ENCODE results near the gene PCOLCE2. TPM values are rescaled to one million over a fixed set of nuclear protein-coding genes. Genes with fewer than 3 reads are reported as not detected.

The PCOLCE2 gene, protein sequence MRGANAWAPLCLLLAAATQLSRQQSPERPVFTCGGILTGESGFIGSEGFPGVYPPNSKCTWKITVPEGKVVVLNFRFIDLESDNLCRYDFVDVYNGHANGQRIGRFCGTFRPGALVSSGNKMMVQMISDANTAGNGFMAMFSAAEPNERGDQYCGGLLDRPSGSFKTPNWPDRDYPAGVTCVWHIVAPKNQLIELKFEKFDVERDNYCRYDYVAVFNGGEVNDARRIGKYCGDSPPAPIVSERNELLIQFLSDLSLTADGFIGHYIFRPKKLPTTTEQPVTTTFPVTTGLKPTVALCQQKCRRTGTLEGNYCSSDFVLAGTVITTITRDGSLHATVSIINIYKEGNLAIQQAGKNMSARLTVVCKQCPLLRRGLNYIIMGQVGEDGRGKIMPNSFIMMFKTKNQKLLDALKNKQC
- not detected in 2 replicates for total RNA-seq

- intact Hi-C loops (cut with micrococcal nuclease): no loop called here
- H3K9me3 Mint-ChIP-seq: no peaks in the 10 kb centered on the region
- no peak for DNase-seq (ENCODE audit: low spot score)
Measured at GRCh38 chr3:142888481-142889211, at the start of gene PCOLCE2. Gene PCOLCE2, minus strand, starts transcription at chr3:142889083. Its CDS starts 187 bp downstream, at chr3:142888896.

DNA sequence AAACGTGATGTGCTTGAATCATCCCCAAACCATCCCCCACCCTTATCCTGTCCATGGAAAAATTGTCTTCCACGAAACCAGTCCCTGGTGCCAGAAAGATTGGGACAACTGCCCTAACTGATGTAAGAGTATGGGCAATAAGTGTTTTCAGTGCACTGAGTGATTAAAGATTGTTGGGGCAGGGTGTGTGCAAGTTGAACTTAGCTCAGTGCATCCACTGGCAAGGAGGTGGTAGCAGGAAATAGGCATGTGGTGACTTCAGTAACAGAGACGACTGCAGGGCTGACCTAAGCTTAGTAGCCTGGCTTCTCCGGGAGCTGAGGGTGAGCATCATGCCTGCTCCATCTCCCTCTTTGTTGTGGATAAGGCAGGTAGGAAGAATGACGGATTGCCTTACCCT lies 47.1 kb upstream of the PCOLCE2 start:
- intact Hi-C loops (cut with micrococcal nuclease): no loop called here
- Mint-ChIP-seq H3K36me3 (ENCODE audit: low read depth) (no peaks in the 10 kb centered on the region), H3K4me1 (ENCODE audit: low read depth) (no peaks in the 10 kb centered on the region), H3K27ac (no peak overlapping the region), H3K4me3 (ENCODE audit: low read depth) (no peak overlapping the region), H3K27me3 (ENCODE audit: low read depth) (peaks cover 12% of the 10 kb centered on the region), H3K9me3 (no peaks in the 10 kb centered on the region)
- no peak for DNase-seq (ENCODE audit: low spot score)

More at GRCh38 chr3:142888481-142889211, at the start of gene PCOLCE2:
- no peak within 1 kb of the TSS for H3K27ac Mint-ChIP-seq
- H3K4me3 Mint-ChIP-seq (ENCODE audit: low read depth): peak within 1 kb of the TSS; percentile 63
- H3K4me1 Mint-ChIP-seq (ENCODE audit: low read depth): peaks cover 3% of the 10 kb centered on the region
- no peaks in the 10 kb centered on the region for H3K36me3 Mint-ChIP-seq (ENCODE audit: low read depth)
- peaks cover 58% of the 10 kb centered on the region for H3K27me3 Mint-ChIP-seq (ENCODE audit: low read depth)

DNA sequence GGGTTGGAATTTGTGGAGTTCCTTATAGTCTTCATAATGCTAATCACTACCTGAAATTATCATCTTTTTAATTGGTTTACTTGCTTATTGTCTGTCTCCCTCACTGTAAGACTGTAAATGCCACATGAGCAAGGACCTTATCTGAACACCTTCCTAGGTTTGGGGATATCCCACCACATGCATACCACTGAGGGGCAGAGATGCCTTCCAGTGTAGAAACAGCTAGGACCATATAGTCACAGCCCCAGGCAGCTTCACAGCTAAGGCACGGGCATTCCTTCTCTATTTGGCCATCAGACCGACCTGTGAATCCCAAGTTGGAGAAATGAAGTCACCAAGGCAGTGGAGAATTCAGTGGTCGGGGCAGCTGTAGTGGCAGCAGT lies 46.0 kb upstream of the PCOLCE2 start:
- H3K4me1 Mint-ChIP-seq (ENCODE audit: low read depth): no peaks in the 10 kb centered on the region
- H3K27ac Mint-ChIP-seq: no peak overlapping the region
- no peak for DNase-seq (ENCODE audit: low spot score)
- no peaks in the 10 kb centered on the region for H3K36me3 Mint-ChIP-seq (ENCODE audit: low read depth)
- peaks cover 8% of the 10 kb centered on the region for H3K27me3 Mint-ChIP-seq (ENCODE audit: low read depth)
- H3K4me3 Mint-ChIP-seq (ENCODE audit: low read depth): no peak overlapping the region
- intact Hi-C loops (cut with micrococcal nuclease): no loop called here
- no peaks in the 10 kb centered on the region for H3K9me3 Mint-ChIP-seq

DNA sequence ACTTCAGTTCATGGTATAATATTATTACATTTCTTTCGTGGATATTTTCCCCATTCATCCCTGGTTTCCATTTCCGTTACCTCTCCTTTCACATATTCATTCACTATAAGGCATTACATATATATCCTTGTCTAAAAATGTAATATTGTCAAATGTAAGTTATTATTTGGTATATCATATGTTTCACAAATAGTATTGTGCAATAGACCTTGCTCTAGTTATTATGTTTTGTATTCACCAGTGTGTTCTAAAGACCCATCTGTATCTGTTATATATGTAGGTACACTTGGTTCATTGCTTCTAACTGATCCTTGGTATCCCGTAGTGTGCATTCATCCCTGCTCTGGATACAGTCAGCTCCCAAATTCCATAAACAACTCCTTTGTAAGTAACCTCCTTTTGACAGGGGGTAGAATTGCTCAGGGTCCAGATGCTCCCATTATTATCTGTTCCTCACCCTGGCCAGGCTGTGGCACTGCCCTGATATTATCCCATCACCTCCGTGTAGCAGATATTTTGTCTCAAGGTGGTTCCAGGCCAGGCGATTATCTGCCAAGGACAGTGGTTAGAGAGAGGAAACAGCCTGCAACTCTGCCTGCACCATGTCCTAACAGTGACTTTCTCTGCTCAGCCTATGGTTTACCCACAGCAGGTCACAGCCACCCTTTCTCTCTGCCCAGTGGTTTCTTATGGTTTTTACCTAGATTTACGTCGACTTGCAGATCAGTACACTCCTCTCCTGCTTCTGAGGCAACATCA lies 45.4 kb upstream of the PCOLCE2 start:
- Mint-ChIP-seq H3K36me3 (ENCODE audit: low read depth) (no peaks in the 10 kb centered on the region), H3K27me3 (ENCODE audit: low read depth) (peaks cover 8% of the 10 kb centered on the region), H3K9me3 (no peaks in the 10 kb centered on the region), H3K27ac (no peak overlapping the region), H3K4me3 (ENCODE audit: low read depth) (no peak overlapping the region), H3K4me1 (ENCODE audit: low read depth) (no peaks in the 10 kb centered on the region)
- DNase-seq (ENCODE audit: low spot score): no peak
- intact Hi-C loops (cut with micrococcal nuclease): no loop called here

GRCh38 chr3:142931222-142931621 lies 42.3 kb upstream of the PCOLCE2 start:
- Mint-ChIP-seq H3K4me3 (ENCODE audit: low read depth) (no peak overlapping the region), H3K27ac (no peak overlapping the region), H3K4me1 (ENCODE audit: low read depth) (no peaks in the 10 kb centered on the region), H3K27me3 (ENCODE audit: low read depth) (peaks cover 18% of the 10 kb centered on the region), H3K9me3 (no peaks in the 10 kb centered on the region), H3K36me3 (ENCODE audit: low read depth) (no peaks in the 10 kb centered on the region)
- intact Hi-C loops (cut with micrococcal nuclease): no loop called here
- no peak for DNase-seq (ENCODE audit: low spot score)

- Mint-ChIP-seq H3K27me3 (ENCODE audit: low read depth) (peaks cover 19% of the 10 kb centered on the region), H3K4me3 (ENCODE audit: low read depth) (no peak overlapping the region), H3K4me1 (ENCODE audit: low read depth) (no peaks in the 10 kb centered on the region), H3K27ac (no peak overlapping the region), H3K36me3 (ENCODE audit: low read depth) (no peaks in the 10 kb centered on the region), H3K9me3 (no peaks in the 10 kb centered on the region)
- intact Hi-C loops (cut with micrococcal nuclease): no loop called here
- no peak for DNase-seq (ENCODE audit: low spot score)
Measured at GRCh38 chr3:142930463-142930862, 41.6 kb upstream of the PCOLCE2 start.

DNA sequence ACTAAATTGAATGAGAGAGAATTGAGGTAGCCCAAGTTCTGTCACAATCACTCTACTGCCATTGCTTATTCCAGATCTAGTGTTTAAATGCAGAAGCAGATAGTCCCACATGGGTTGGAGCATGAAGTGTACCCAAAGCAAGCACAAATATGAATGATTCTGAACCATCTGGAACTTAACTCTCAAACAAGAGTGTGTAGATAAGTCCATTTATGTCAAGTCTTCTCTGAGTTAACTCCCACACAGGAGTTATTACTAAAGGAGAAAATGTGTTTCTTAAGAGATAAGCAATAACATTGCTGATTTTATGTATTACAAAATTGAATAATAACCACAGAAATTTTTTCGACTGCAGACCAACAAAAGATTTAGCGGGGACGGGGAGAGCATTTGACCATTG lies 41.0 kb upstream of the PCOLCE2 start:
- no peaks in the 10 kb centered on the region for H3K36me3 Mint-ChIP-seq (ENCODE audit: low read depth)
- no peaks in the 10 kb centered on the region for H3K4me1 Mint-ChIP-seq (ENCODE audit: low read depth)
- H3K27me3 Mint-ChIP-seq (ENCODE audit: low read depth): peaks cover 20% of the 10 kb centered on the region
- intact Hi-C loops (cut with micrococcal nuclease): loop anchor here (2.0 kb wide), 1 partner anchor 57 kb away; no protein-coding TSS in a partner anchor
- no peak overlapping the region for H3K27ac Mint-ChIP-seq
- no peaks in the 10 kb centered on the region for H3K9me3 Mint-ChIP-seq
- no peak for DNase-seq (ENCODE audit: low spot score)
- H3K4me3 Mint-ChIP-seq (ENCODE audit: low read depth): no peak overlapping the region

- DNase-seq (ENCODE audit: low spot score): peak; percentile 16
- intact Hi-C loops (cut with micrococcal nuclease): loop anchor here (2.0 kb wide), 1 partner anchor 58 kb away; no protein-coding TSS in a partner anchor
- H3K36me3 Mint-ChIP-seq (ENCODE audit: low read depth): no peaks in the 10 kb centered on the region
- H3K9me3 Mint-ChIP-seq: no peaks in the 10 kb centered on the region
- H3K27ac Mint-ChIP-seq: no peak overlapping the region
- H3K4me3 Mint-ChIP-seq (ENCODE audit: low read depth): no peak overlapping the region
- H3K4me1 Mint-ChIP-seq (ENCODE audit: low read depth): no peaks in the 10 kb centered on the region
- H3K27me3 Mint-ChIP-seq (ENCODE audit: low read depth): peaks cover 25% of the 10 kb centered on the region
Measured at GRCh38 chr3:142929109-142929508, 40.2 kb upstream of the PCOLCE2 start.

GRCh38 chr3:142926368-142926944 lies 37.6 kb upstream of the PCOLCE2 start:
- H3K27me3 Mint-ChIP-seq (ENCODE audit: low read depth): peaks cover 25% of the 10 kb centered on the region
- no peaks in the 10 kb centered on the region for H3K36me3 Mint-ChIP-seq (ENCODE audit: low read depth)
- H3K9me3 Mint-ChIP-seq: no peaks in the 10 kb centered on the region
- intact Hi-C loops (cut with micrococcal nuclease): no loop called here
- H3K4me1 Mint-ChIP-seq (ENCODE audit: low read depth): no peaks in the 10 kb centered on the region
- DNase-seq (ENCODE audit: low spot score): no peak
- no peak overlapping the region for H3K4me3 Mint-ChIP-seq (ENCODE audit: low read depth)
- H3K27ac Mint-ChIP-seq: no peak overlapping the region

DNA sequence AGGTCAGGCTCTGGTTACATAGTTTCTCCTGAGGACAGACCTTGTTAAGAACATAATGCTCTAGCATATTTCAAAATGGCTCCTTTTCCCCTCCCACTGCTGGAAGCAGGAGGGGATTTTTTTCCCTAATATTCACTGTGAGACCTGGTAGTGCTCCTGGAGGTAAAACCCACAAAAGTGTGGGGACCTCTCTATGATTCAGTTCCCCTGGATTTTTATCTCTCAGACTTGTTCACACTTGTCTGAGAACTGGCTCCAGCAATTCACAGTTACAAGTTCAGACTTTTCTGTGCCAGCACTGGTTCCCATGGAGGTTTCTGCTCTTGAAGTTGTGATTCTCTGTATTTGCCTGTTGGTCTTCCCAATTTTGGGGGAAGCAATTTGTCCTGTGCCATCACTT lies 36.3 kb upstream of the PCOLCE2 start:
- peaks cover 27% of the 10 kb centered on the region for H3K27me3 Mint-ChIP-seq (ENCODE audit: low read depth)
- H3K9me3 Mint-ChIP-seq: no peaks in the 10 kb centered on the region
- no peaks in the 10 kb centered on the region for H3K36me3 Mint-ChIP-seq (ENCODE audit: low read depth)
- H3K27ac Mint-ChIP-seq: no peak overlapping the region
- H3K4me3 Mint-ChIP-seq (ENCODE audit: low read depth): no peak overlapping the region
- no peak for DNase-seq (ENCODE audit: low spot score)
- intact Hi-C loops (cut with micrococcal nuclease): no loop called here
- no peaks in the 10 kb centered on the region for H3K4me1 Mint-ChIP-seq (ENCODE audit: low read depth)

DNA sequence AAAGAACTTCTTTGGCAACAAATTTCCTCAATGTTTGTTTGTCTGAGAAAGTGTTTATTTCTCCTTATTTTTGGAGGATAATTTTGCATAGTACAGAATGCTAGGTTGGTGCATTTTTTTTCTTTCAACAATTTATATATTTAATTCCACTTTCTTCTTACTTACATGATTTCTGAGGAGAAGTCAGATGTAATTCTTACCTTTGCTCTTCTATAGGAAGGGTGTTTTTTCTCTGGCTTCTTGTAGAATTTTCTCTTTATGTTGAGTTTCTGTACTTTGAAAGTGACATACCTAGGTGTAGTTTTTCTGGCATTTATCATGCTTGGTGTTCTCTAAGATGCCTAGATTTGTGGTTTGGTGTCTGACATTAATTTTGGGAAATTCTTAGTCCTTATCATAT lies 34.8 kb upstream of the PCOLCE2 start:
- Mint-ChIP-seq H3K27ac (no peak overlapping the region), H3K9me3 (no peaks in the 10 kb centered on the region), H3K4me3 (ENCODE audit: low read depth) (no peak overlapping the region), H3K4me1 (ENCODE audit: low read depth) (no peaks in the 10 kb centered on the region), H3K27me3 (ENCODE audit: low read depth) (peaks cover 37% of the 10 kb centered on the region), H3K36me3 (ENCODE audit: low read depth) (no peaks in the 10 kb centered on the region)
- intact Hi-C loops (cut with micrococcal nuclease): no loop called here
- no peak for DNase-seq (ENCODE audit: low spot score)

GRCh38 chr3:142916605-142917004 lies 27.7 kb upstream of the PCOLCE2 start:
- H3K4me3 Mint-ChIP-seq (ENCODE audit: low read depth): no peak overlapping the region
- H3K27me3 Mint-ChIP-seq (ENCODE audit: low read depth): peaks cover 38% of the 10 kb centered on the region
- no peaks in the 10 kb centered on the region for H3K9me3 Mint-ChIP-seq
- no peak for DNase-seq (ENCODE audit: low spot score)
- no peak overlapping the region for H3K27ac Mint-ChIP-seq
- no peaks in the 10 kb centered on the region for H3K36me3 Mint-ChIP-seq (ENCODE audit: low read depth)
- intact Hi-C loops (cut with micrococcal nuclease): no loop called here
- H3K4me1 Mint-ChIP-seq (ENCODE audit: low read depth): peaks cover 3% of the 10 kb centered on the region
